GM23248 (cell line): ENCODE data around the gene CTDP1.

Experiments
- EZH2 ChIP-seq: fragments of 200-600 bp; sonication (generic); IDR thresholded peaks from 2 replicates; pipeline ENCODE4 v1.6.1; 2018; ENCODE audit warnings: antibody characterized with exemption, mild to moderate bottlenecking; ENCODE audit not compliant: insufficient read depth, poor library complexity, severe bottlenecking
- EZH2phosphoT487 ChIP-seq: fragments of 200-600 bp; sonication (generic); IDR thresholded peaks from 2 replicates; pipeline ENCODE4 v1.6.1; 2018; ENCODE audit warnings: antibody characterized with exemption, moderate library complexity, mild to moderate bottlenecking, low read depth; ENCODE audit not compliant: insufficient read depth

DNA sequence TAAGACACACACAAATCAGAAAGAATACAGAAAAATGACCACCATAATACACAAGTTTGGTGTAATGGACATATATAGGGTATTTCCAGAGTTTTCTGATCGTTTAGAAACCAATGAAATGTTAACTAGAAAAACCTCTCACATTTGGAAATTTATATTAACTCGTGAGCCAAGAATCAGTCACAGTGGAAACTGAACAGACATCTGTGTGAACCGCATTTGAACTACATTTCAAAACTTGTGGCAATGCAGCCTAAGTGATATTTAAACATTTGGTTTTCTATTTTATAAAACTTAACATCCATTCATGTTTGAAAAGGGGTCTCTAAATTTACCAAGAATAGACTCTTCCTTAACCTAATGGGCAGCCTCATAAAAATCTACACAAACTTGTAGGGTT is 89.1 kb downstream of the CTDP1 start:
- TF ChIP-seq EZH2 (no peak), EZH2phosphoT487 (no peak)
